ENCODE results near the gene KCND3.
"Not testable (repeated sequence)": the region's sequence is repeated elsewhere in the genome, so short reads cannot be mapped to it uniquely, and the experiment has no call there.

KCND3 gene

GRCh38 chr1:111802110-111802509 lies 187.4 kb downstream of the KCND3 start:
- DNase-seq, result no peak

- DNase-seq, result no peak
Observed at GRCh38 chr1:111801071-111801850, 188.2 kb downstream of the KCND3 start.

GRCh38 chr1:111799722-111800121 lies 189.7 kb downstream of the KCND3 start:
- not testable (repeated sequence) for DNase-seq

- no peak for DNase-seq
Observed at GRCh38 chr1:111798580-111798979, 190.9 kb downstream of the KCND3 start.

- DNase-seq, result no peak
Observed at GRCh38 chr1:111795401-111795800, 194.1 kb downstream of the KCND3 start.

- DNase-seq, result no peak
Observed at GRCh38 chr1:111793923-111794322, 195.5 kb downstream of the KCND3 start.

- no peak for DNase-seq
Observed at GRCh38 chr1:111792249-111792648, 197.2 kb downstream of the KCND3 start.

- DNase-seq, result no peak
Observed at GRCh38 chr1:111791776-111792175, 197.7 kb downstream of the KCND3 start.

GRCh38 chr1:111789666-111790316 lies 199.7 kb downstream of the KCND3 start:
- DNase-seq, result no peak

GRCh38 chr1:111789142-111789541 lies 200.3 kb downstream of the KCND3 start:
- DNase-seq, result no peak

- no peak for DNase-seq
Observed at GRCh38 chr1:111786669-111787207, 202.7 kb downstream of the KCND3 start.

GRCh38 chr1:111784273-111784901 lies 205.1 kb downstream of the KCND3 start:
- DNase-seq, result no peak

- no peak for DNase-seq
Observed at GRCh38 chr1:111779546-111779945, 209.9 kb downstream of the KCND3 start.

- DNase-seq, result no peak
Observed at GRCh38 chr1:111778541-111779051, 210.9 kb downstream of the KCND3 start.

- DNase-seq, result no peak
Observed at GRCh38 chr1:111778066-111778465, 211.4 kb downstream of the KCND3 start.

GRCh38 chr1:111777301-111777700 lies 212.2 kb downstream of the KCND3 start:
- DNase-seq, result no peak

GRCh38 chr1:111776861-111777260 lies 212.6 kb downstream of the KCND3 start:
- no peak for DNase-seq

- DNase-seq, result no peak
Observed at GRCh38 chr1:111776391-111776790, 213.1 kb downstream of the KCND3 start.

- DNase-seq, result no peak
Observed at GRCh38 chr1:111775966-111776365, 213.5 kb downstream of the KCND3 start.

- DNase-seq, result no peak
Observed at GRCh38 chr1:111770916-111771315, 218.6 kb downstream of the KCND3 start.

GRCh38 chr1:111769517-111770146 lies 219.8 kb downstream of the KCND3 start:
- DNase-seq, result peak; percentile 14 to 19

- no peak for DNase-seq
Observed at GRCh38 chr1:111768625-111769024, 220.8 kb downstream of the KCND3 start.

GRCh38 chr1:111768023-111768422 lies 221.4 kb downstream of the KCND3 start:
- DNase-seq, result no peak
